ENCODE data around the gene RPP38. TPM values are rescaled to one million over a fixed set of nuclear protein-coding genes. Genes with fewer than 3 reads are reported as not detected.
A peak's percentile ranks its signal among the peaks of the same experiment; 100 is the strongest.

The RPP38 gene
- polyA plus RNA-seq, 1 experiment = 20.8 TPM

DNA sequence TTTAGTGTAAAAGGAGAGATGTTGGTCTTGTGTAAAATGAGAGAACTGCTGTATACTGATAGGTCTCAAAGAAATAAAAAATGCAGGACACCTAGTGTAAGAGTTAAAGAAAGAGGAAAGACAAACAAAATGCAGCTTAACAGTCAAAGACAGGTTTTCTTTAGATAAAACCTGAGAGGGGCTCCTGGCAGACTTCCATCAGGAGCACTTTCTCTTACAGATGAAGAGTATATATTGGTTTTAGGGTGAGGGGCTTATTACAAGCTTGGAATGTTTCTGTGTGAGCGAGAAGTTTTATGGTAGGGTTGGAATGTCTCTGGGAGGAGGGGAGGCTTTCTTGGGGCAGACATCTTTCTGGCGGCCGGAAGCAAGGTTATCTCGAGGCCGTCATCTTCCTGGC is 24.8 kb upstream of the RPP38 start:
- TF ChIP-seq, protein P1, sequence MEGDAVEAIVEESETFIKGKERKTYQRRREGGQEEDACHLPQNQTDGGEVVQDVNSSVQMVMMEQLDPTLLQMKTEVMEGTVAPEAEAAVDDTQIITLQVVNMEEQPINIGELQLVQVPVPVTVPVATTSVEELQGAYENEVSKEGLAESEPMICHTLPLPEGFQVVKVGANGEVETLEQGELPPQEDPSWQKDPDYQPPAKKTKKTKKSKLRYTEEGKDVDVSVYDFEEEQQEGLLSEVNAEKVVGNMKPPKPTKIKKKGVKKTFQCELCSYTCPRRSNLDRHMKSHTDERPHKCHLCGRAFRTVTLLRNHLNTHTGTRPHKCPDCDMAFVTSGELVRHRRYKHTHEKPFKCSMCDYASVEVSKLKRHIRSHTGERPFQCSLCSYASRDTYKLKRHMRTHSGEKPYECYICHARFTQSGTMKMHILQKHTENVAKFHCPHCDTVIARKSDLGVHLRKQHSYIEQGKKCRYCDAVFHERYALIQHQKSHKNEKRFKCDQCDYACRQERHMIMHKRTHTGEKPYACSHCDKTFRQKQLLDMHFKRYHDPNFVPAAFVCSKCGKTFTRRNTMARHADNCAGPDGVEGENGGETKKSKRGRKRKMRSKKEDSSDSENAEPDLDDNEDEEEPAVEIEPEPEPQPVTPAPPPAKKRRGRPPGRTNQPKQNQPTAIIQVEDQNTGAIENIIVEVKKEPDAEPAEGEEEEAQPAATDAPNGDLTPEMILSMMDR (IDR thresholded peaks at IDR 0.05; ENCODE audit: low read depth, low read length) = no peak
- H3K9me3 ChIP-seq (ENCODE audit: control insufficient read depth, insufficient read depth, low read length) = no peaks in the 10 kb centered on the region
- no peak for DNase-seq (ENCODE audit: low read depth, low spot score)
- H3K4me3 ChIP-seq (ENCODE audit: low read depth, low read length) = no peak overlapping the region
- peaks cover 3% of the 10 kb centered on the region for H3K27me3 ChIP-seq (ENCODE audit: control insufficient read depth, insufficient read depth, low read length)
- no peak overlapping the region for H3K27ac ChIP-seq (ENCODE audit: low read depth, low read length)
- CTCF ChIA-PET = no interaction called here
- POLR2A ChIA-PET = interaction anchor here (0.6 kb wide), 1 partner anchor 647 kb away, joined by 3 read pairs; no protein-coding TSS in a partner anchor

DNA sequence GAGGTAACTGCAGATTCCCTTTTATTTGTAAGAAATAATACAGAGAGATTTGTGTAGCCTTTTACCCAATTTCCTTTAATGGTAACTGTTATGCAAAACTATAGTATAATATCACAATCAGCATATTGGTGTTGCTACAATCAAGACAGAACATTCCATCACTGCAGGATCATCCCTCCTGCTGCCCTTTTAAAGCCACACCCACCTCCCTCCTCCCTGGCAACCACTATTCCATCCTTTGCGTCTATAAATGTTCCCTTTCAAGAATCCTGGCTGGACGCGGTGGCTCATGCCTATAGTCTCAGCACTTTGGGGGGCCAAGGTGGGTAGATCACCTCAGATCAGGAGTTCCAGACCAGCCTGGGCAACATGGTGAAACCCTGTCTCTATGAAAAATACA is 21.7 kb upstream of the RPP38 start:
- Histone ChIP-seq H3K27me3 (ENCODE audit: control insufficient read depth, insufficient read depth, low read length) (peaks cover 7% of the 10 kb centered on the region), H3K9me3 (ENCODE audit: control insufficient read depth, insufficient read depth, low read length) (no peaks in the 10 kb centered on the region), H3K4me3 (ENCODE audit: low read depth, low read length) (no peak overlapping the region), H3K27ac (ENCODE audit: low read depth, low read length) (no peak overlapping the region)
- DNase-seq (ENCODE audit: low read depth, low spot score) = no peak
- POLR2A ChIA-PET = no interaction called here
- CTCF ChIA-PET = no interaction called here
- TF ChIP-seq, protein P1 (IDR thresholded peaks at IDR 0.05; ENCODE audit: low read depth, low read length) = no peak

DNA sequence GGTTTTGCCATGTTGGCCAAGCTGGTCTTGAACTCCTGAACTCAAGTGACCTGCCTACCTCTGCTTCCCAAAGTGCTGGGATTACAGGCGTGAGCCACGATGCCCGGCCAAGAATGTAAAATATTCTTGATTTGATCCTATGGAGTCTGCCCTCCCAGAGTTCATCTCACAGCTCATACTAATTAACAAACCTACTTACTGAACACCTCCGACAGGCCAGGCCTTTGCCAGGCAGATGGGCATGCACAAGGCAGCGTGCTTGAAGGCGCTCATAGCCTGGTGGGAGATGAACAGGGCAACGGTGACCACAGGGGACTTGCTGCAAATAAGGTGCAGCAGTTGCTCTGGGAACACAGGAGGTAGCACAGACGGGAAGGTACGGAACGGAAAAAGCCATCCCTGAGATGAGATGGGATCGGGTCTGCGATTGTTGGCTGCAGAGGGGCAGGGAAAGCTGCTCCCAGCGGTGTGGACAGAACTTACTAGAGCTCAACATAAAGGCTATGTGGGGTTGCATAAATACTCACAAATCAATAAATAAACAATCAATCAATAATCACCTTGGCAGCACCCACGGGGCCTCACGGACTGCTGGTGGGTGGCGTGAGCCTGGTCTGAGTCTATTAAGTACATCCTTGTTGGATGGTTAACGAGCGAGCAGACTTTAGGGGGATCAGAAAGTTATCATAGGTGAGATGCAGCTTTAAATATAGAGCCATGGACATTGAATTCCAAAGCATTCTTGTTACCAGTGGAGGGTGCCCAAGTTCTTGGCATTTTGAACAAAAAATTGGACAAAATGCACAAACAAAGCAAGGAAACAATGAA is 13.3 kb upstream of the RPP38 start:
- CTCF ChIA-PET = no interaction called here
- Histone ChIP-seq H3K9me3 (ENCODE audit: control insufficient read depth, insufficient read depth, low read length) (no peaks in the 10 kb centered on the region; the same call in 1 of the 2 replicates), H3K27ac (ENCODE audit: low read depth, low read length) (peak overlapping the region; percentile 71), H3K4me3 (ENCODE audit: low read depth, low read length) (peak overlapping the region; percentile 53), H3K27me3 (ENCODE audit: control insufficient read depth, insufficient read depth, low read length) (peaks cover 1% of the 10 kb centered on the region)
- POLR2A ChIA-PET = no interaction called here
- TF ChIP-seq, protein P1 (IDR thresholded peaks at IDR 0.05; ENCODE audit: low read depth, low read length) = no peak
- no peak for DNase-seq (ENCODE audit: low read depth, low spot score)

DNA sequence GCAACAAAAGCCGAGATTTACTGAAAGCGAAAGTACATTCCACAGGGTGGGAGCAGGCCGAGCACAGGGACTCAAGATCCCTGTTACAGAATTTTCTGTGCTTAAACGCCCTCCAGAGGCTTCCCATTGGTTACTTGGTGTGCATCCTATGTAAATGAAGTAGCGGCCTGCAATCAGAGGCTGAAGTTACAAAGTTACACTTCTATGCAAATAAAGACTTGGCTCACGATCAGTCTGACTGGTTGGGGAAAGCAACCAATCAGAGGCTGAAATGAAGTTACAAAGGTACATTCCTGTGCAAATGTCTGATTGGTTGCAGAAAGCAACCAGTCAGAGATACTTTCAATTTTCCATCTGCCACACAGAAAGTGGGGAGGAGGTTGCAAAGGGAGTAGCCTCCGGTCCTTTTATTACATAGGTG is 12.6 kb upstream of the RPP38 start:
- ChIA-PET CTCF (no interaction called here), POLR2A (no interaction called here)
- Histone ChIP-seq H3K27ac (ENCODE audit: low read depth, low read length) (peak overlapping the region; percentile 71), H3K9me3 (ENCODE audit: control insufficient read depth, insufficient read depth, low read length) (no peaks in the 10 kb centered on the region; the same call in 1 of the 2 replicates), H3K27me3 (ENCODE audit: control insufficient read depth, insufficient read depth, low read length) (no peaks in the 10 kb centered on the region), H3K4me3 (ENCODE audit: low read depth, low read length) (peak overlapping the region; percentile 53)
- TF ChIP-seq, protein P1 (IDR thresholded peaks at IDR 0.05; ENCODE audit: low read depth, low read length) = 0 out of 2 replicates have a peak, but pooled peaks have one; percentile 2
- peak; percentile 88 for DNase-seq (ENCODE audit: low read depth, low spot score)
